ENCODE measurements around the gene RAB22A.

RAB22A gene

DNA sequence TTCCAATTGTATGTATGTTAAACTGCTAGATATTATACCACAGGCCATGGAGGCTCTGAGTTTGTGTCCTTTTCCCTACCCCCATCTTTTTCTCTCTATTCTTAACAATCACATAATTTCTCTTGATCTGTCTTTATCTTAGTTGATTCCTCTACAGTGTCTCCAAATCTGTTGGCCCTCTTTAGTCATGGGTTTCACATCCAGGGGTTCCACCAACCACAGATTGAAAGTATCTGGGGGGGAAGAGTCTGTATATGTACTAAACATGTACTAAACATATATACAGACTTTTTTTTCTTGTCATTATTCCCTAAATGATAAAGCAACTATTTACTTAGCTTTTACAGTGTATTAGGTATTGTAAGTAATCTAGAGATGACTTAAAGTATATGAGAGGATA, 20.2 kb downstream of the RAB22A start:
- TF ChIP-seq, protein P1, sequence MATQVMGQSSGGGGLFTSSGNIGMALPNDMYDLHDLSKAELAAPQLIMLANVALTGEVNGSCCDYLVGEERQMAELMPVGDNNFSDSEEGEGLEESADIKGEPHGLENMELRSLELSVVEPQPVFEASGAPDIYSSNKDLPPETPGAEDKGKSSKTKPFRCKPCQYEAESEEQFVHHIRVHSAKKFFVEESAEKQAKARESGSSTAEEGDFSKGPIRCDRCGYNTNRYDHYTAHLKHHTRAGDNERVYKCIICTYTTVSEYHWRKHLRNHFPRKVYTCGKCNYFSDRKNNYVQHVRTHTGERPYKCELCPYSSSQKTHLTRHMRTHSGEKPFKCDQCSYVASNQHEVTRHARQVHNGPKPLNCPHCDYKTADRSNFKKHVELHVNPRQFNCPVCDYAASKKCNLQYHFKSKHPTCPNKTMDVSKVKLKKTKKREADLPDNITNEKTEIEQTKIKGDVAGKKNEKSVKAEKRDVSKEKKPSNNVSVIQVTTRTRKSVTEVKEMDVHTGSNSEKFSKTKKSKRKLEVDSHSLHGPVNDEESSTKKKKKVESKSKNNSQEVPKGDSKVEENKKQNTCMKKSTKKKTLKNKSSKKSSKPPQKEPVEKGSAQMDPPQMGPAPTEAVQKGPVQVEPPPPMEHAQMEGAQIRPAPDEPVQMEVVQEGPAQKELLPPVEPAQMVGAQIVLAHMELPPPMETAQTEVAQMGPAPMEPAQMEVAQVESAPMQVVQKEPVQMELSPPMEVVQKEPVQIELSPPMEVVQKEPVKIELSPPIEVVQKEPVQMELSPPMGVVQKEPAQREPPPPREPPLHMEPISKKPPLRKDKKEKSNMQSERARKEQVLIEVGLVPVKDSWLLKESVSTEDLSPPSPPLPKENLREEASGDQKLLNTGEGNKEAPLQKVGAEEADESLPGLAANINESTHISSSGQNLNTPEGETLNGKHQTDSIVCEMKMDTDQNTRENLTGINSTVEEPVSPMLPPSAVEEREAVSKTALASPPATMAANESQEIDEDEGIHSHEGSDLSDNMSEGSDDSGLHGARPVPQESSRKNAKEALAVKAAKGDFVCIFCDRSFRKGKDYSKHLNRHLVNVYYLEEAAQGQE (IDR thresholded peaks at IDR 0.05; ENCODE audit: insufficient read depth in 1 of 2, low read depth in 2 of 2, low read length in 2 of 2) = no peak
- TF ChIP-seq SIN3A (IDR thresholded peaks at IDR 0.05; ENCODE audit: borderline replicate concordance, insufficient read depth, low read length) (no peak), FOXP2 (optimal IDR thresholded peaks at IDR 0.05; ENCODE audit: borderline replicate concordance, extremely low read depth, extremely low read length, insufficient read depth) (no peak), TAF1 (IDR thresholded peaks at IDR 0.05; ENCODE audit: borderline replicate concordance, insufficient read depth, low read length) (no peak), POLR2AphosphoS5 (IDR thresholded peaks at IDR 0.05; ENCODE audit: low read depth, low read length) (no peak)

DNA sequence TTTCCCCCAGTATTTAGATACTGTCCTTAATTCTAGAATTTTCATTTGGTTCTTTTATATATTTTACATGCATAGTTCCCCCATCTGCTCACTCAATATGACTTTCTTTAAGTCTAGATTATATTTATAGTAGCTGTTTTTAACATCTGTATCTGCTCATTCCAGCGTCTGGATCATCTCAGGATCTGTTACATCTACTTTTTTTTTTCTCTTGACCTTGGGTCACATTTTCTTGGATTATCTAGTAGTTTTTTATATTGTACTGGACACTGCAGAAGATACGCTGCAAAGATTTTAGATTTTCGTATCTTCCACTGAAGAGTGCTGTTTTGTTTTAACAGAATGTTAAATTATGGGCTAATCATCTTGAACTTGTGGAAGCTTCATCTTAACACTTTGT, 20.7 kb downstream of the RAB22A start:
- TF ChIP-seq, protein P1 (IDR thresholded peaks at IDR 0.05; ENCODE audit: insufficient read depth in 1 of 2, low read depth in 2 of 2, low read length in 2 of 2) = no peak
- TF ChIP-seq TAF1 (IDR thresholded peaks at IDR 0.05; ENCODE audit: borderline replicate concordance, insufficient read depth, low read length) (no peak), SIN3A (IDR thresholded peaks at IDR 0.05; ENCODE audit: borderline replicate concordance, insufficient read depth, low read length) (no peak), POLR2AphosphoS5 (IDR thresholded peaks at IDR 0.05; ENCODE audit: low read depth, low read length) (no peak)

DNA sequence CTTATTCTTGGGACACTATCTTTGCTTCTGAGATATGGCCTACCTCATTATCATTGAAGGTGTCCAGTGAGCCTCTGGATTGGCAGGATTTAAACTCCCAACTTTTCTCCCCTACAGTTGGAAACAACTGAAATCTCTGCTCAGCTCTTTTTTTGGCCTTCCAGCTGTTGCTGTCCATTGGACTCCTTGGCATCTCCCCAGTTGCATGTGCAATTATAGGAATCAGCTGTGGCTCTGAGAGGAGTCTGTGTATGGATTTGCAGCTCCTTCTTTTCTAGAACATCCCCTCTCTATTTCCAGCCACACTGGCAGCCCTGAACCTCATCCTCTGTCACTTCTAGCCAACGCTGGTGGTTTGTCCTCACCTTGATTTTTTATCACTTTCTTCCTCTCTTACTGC, 21.2 kb downstream of the RAB22A start:
- TF ChIP-seq, protein P1 (IDR thresholded peaks at IDR 0.05; ENCODE audit: insufficient read depth in 1 of 2, low read depth in 2 of 2, low read length in 2 of 2) = no peak
- TF ChIP-seq POLR2AphosphoS5 (IDR thresholded peaks at IDR 0.05; ENCODE audit: low read depth, low read length) = no peak
- TF ChIP-seq FOXP2 (optimal IDR thresholded peaks at IDR 0.05; ENCODE audit: borderline replicate concordance, extremely low read depth, extremely low read length, insufficient read depth) = no peak
- no peak for TF ChIP-seq TAF1 (IDR thresholded peaks at IDR 0.05; ENCODE audit: borderline replicate concordance, insufficient read depth, low read length)
- no peak for TF ChIP-seq SIN3A (IDR thresholded peaks at IDR 0.05; ENCODE audit: borderline replicate concordance, insufficient read depth, low read length)

DNA sequence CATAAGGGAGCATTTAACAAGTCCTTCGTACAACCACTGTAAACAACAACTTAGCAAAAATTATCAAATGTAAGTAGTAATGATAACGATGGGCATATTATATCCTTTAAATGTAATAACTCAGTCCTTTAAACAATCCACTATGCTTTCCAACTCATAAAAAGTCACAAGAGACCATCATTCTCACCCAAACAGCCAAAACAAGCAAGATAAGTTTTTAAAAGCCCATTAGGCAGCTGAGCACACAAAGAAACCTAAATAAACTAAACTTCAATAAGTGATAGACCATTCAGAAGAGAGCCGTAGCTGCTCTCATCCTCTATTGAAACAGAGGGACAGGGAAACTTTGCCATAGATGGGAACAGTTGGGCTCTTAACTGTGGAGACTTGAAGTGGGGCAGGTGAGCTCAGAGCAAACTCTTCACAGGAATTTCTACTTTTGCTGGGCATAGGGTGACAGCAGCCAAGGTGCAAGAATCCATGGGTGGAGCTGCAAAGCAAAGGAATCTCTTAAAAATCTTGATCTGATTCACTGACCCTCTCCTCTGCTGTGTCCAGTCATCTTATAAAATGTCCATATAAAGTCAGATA, 22.5 kb downstream of the RAB22A start:
- TF ChIP-seq FOXP2 (optimal IDR thresholded peaks at IDR 0.05; ENCODE audit: borderline replicate concordance, extremely low read depth, extremely low read length, insufficient read depth) (no peak), POLR2AphosphoS5 (IDR thresholded peaks at IDR 0.05; ENCODE audit: low read depth, low read length) (no peak), TAF1 (IDR thresholded peaks at IDR 0.05; ENCODE audit: borderline replicate concordance, insufficient read depth, low read length) (no peak), SIN3A (IDR thresholded peaks at IDR 0.05; ENCODE audit: borderline replicate concordance, insufficient read depth, low read length) (no peak)
- TF ChIP-seq, protein P1 (IDR thresholded peaks at IDR 0.05; ENCODE audit: insufficient read depth in 1 of 2, low read depth in 2 of 2, low read length in 2 of 2) = no peak

DNA sequence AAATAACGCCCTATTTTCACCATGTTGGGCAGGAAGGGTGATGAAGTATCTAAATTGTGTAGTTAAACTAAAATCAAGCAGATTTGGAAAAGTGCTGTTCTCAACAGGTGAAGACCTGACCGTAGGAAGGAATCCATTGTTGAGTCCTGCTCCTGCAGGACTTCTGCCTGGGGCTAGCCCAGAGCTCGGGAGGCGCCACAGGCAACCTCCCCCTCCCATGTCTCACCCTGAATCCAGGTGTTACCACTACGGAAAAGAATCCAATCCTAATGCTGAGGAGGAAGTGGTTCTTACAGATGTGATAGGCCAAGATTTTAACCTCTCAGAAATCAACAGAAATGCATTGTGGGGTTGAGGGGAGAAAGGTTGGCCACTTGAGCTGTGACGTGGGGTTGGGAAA, 30.2 kb downstream of the RAB22A start:
- TF ChIP-seq, protein P1 (IDR thresholded peaks at IDR 0.05; ENCODE audit: insufficient read depth in 1 of 2, low read depth in 2 of 2, low read length in 2 of 2) = no peak
- TF ChIP-seq POLR2AphosphoS5 (IDR thresholded peaks at IDR 0.05; ENCODE audit: low read depth, low read length) (no peak), TAF1 (IDR thresholded peaks at IDR 0.05; ENCODE audit: borderline replicate concordance, insufficient read depth, low read length) (no peak), SIN3A (IDR thresholded peaks at IDR 0.05; ENCODE audit: borderline replicate concordance, insufficient read depth, low read length) (no peak), FOXP2 (optimal IDR thresholded peaks at IDR 0.05; ENCODE audit: borderline replicate concordance, extremely low read depth, extremely low read length, insufficient read depth) (no peak)
